Measurements from ENCODE around the gene B4GALT5.
A peak's percentile ranks its signal among the peaks of the same experiment; 100 is the strongest.
"Not testable (repeated sequence)": the region's sequence is repeated elsewhere in the genome, so short reads cannot be mapped to it uniquely, and the experiment has no call there.

Gene B4GALT5

GRCh38 chr20:49631061-49631716 is 82.5 kb downstream of the B4GALT5 start:
- ATAC-seq (ENCODE audit: low read depth) = peak; percentile 44
- no peak for TF ChIP-seq CTCF (IDR thresholded peaks at IDR 0.05; ENCODE audit: poor library complexity, severe bottlenecking)
- Histone ChIP-seq H3K36me3 (ENCODE audit: low read depth) (peaks cover 24% of the 10 kb centered on the region), H3K4me3 (ENCODE audit: severe bottlenecking) (no peak overlapping the region), H3K9me3 (ENCODE audit: severe bottlenecking) (no peaks in the 10 kb centered on the region), H3K27me3 (ENCODE audit: insufficient read depth, poor library complexity, severe bottlenecking) (no peaks in the 10 kb centered on the region), H3K27ac (ENCODE audit: poor library complexity, severe bottlenecking) (no peak overlapping the region), H3K4me1 (ENCODE audit: insufficient read depth, poor library complexity, severe bottlenecking) (no peaks in the 10 kb centered on the region)
- DNase-seq (ENCODE audit: low spot score) = no peak

- H3K4me1 ChIP-seq (ENCODE audit: insufficient read depth, poor library complexity, severe bottlenecking) = no peaks in the 10 kb centered on the region
- ATAC-seq (ENCODE audit: low read depth) = peak; percentile 4; the same call in 2 of the 3 replicates
- no peaks in the 10 kb centered on the region for H3K27me3 ChIP-seq (ENCODE audit: insufficient read depth, poor library complexity, severe bottlenecking)
- no peak for DNase-seq (ENCODE audit: low spot score)
- H3K9me3 ChIP-seq (ENCODE audit: severe bottlenecking) = no peaks in the 10 kb centered on the region
- H3K27ac ChIP-seq (ENCODE audit: poor library complexity, severe bottlenecking) = no peak overlapping the region
- H3K36me3 ChIP-seq (ENCODE audit: low read depth) = peaks cover 17% of the 10 kb centered on the region
- no peak for TF ChIP-seq CTCF (IDR thresholded peaks at IDR 0.05; ENCODE audit: poor library complexity, severe bottlenecking)
- H3K4me3 ChIP-seq (ENCODE audit: severe bottlenecking) = no peak overlapping the region
Measured at GRCh38 chr20:49630396-49630951, 83.2 kb downstream of the B4GALT5 start.

- Histone ChIP-seq H3K27me3 (ENCODE audit: insufficient read depth, poor library complexity, severe bottlenecking) (no peaks in the 10 kb centered on the region), H3K27ac (ENCODE audit: poor library complexity, severe bottlenecking) (no peak overlapping the region), H3K4me3 (ENCODE audit: severe bottlenecking) (no peak overlapping the region), H3K9me3 (ENCODE audit: severe bottlenecking) (no peaks in the 10 kb centered on the region), H3K36me3 (ENCODE audit: low read depth) (peaks cover 12% of the 10 kb centered on the region), H3K4me1 (ENCODE audit: insufficient read depth, poor library complexity, severe bottlenecking) (no peaks in the 10 kb centered on the region)
- DNase-seq (ENCODE audit: low spot score) (no peak), ATAC-seq (ENCODE audit: low read depth) (no peak)
- TF ChIP-seq CTCF (IDR thresholded peaks at IDR 0.05; ENCODE audit: poor library complexity, severe bottlenecking) = no peak
Measured at GRCh38 chr20:49629606-49630005, 84.1 kb downstream of the B4GALT5 start.

- DNase-seq (ENCODE audit: low spot score); H3K9me3 ChIP-seq (ENCODE audit: severe bottlenecking); H3K27me3 ChIP-seq (ENCODE audit: insufficient read depth, poor library complexity, severe bottlenecking); ATAC-seq (ENCODE audit: low read depth); H3K4me3 ChIP-seq (ENCODE audit: severe bottlenecking); H3K36me3 ChIP-seq (ENCODE audit: low read depth); H3K27ac ChIP-seq (ENCODE audit: poor library complexity, severe bottlenecking); H3K4me1 ChIP-seq (ENCODE audit: insufficient read depth, poor library complexity, severe bottlenecking): not testable (repeated sequence)
Measured at GRCh38 chr20:49628280-49628679, 85.4 kb downstream of the B4GALT5 start.

GRCh38 chr20:49627329-49627761 is 86.3 kb downstream of the B4GALT5 start:
- ATAC-seq (ENCODE audit: low read depth) = peak; percentile 38
- Histone ChIP-seq H3K9me3 (ENCODE audit: severe bottlenecking) (peaks cover 2% of the 10 kb centered on the region), H3K4me3 (ENCODE audit: severe bottlenecking) (no peak overlapping the region), H3K27me3 (ENCODE audit: insufficient read depth, poor library complexity, severe bottlenecking) (no peaks in the 10 kb centered on the region), H3K27ac (ENCODE audit: poor library complexity, severe bottlenecking) (no peak overlapping the region), H3K36me3 (ENCODE audit: low read depth) (no peaks in the 10 kb centered on the region), H3K4me1 (ENCODE audit: insufficient read depth, poor library complexity, severe bottlenecking) (no peaks in the 10 kb centered on the region)
- no peak for TF ChIP-seq CTCF (IDR thresholded peaks at IDR 0.05; ENCODE audit: poor library complexity, severe bottlenecking)
- DNase-seq (ENCODE audit: low spot score) = no peak

GRCh38 chr20:49624988-49625387 is 88.7 kb downstream of the B4GALT5 start:
- H3K27ac ChIP-seq (ENCODE audit: poor library complexity, severe bottlenecking); H3K27me3 ChIP-seq (ENCODE audit: insufficient read depth, poor library complexity, severe bottlenecking); H3K4me1 ChIP-seq (ENCODE audit: insufficient read depth, poor library complexity, severe bottlenecking); H3K36me3 ChIP-seq (ENCODE audit: low read depth); ATAC-seq (ENCODE audit: low read depth); H3K9me3 ChIP-seq (ENCODE audit: severe bottlenecking); H3K4me3 ChIP-seq (ENCODE audit: severe bottlenecking); DNase-seq (ENCODE audit: low spot score): not testable (repeated sequence)
